ENCODE measurements around the gene ELL2.
"Not testable (repeated sequence)": the region's sequence is repeated elsewhere in the genome, so short reads cannot be mapped to it uniquely, and the experiment has no call there.

ELL2 gene

DNA sequence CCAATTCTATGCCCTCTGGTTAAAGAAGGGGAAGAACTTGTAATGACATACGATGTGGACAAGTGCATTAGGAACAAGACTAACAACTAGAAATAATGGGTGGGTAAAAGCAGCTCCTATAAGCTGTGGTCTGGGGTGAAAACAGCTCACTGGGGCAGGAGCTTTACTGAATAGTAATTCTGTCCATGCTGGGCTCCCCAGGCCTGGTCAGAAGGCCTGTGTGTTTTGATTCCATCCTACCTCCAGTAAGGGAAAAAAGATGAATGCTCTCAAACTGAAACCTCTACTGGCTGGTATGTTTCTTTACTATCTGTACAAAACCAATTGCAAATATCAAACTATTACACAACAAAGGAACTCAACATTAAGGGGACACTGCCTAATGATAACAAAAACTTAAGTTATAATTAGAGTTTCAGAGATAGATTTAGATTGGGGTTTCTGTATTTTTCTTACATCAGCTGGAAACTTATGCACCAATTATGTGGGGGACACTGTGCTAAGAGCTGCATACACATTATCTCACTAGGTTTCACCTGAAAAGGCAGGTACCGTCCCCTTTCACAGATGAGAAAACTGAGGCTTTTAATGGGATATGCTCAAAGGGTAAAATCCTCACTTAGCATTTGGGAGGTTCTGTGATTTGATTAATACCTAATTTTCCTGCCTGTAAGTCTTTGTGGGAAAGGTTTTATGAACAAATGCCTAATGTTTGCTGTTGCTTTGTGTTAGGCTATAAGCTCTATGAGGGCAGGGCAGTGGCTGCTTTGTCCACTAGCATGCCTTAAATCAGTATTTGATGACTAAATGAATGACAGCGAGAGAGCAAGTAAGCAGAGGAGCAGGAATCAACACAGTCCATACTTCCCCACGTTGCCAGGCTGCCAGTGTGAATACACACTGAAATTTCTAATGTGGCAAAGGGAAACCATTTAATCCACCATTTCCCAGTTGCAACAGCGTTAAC lies 53.6 kb downstream of the ELL2 start:
- no peak for DNase-seq

DNA sequence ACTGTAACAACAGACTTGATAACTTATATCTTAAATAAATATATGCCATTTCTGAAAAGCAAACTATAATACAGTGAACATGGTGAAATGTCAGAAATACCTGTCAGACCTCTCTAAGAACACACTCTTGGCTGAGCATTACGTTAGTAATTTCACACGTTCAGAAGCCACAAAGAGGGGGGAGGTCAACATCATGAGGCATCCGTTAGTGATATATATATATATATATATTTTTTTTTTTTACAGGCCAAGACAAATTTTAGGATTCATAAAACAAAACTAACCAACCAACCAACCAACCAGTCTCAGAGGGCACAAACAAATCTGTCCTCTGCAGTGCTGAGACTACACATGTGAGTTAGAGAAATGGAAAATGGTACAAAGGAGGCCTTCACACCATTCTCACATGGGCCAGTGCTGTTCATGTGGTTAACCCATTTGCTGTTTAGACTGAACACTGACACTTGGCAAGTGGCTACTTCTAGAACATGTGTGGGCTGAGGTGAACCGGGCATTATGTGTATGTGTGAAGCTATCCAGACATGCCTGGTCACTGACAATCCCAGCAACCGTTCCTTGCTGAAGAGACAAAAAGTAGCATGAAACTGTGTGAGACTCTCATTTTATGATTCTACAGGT lies 54.5 kb downstream of the ELL2 start:
- no peak for DNase-seq

DNA sequence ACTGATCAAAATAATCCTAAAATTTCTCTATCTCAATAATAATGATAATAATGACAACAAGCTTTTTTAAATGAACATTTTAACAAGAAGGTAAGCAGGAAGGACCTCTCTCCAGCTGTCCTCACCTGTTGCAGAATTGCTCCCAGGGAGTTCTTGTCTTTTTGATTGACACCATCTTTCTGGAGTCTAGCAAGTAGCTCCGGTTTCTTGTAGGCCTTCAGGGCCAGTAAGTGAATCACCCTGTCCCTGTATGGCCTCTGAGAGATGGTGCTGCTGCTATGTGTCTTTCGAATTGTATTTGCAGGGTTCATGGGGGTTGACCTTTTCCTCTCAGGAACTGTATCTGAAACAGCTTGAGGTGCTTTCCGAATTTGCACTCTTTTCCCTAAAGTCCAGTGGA lies 55.3 kb downstream of the ELL2 start:
- not testable (repeated sequence) for DNase-seq

GRCh38 chr5:95904827-95905226 lies 56.8 kb downstream of the ELL2 start:
- no peak for DNase-seq

DNA sequence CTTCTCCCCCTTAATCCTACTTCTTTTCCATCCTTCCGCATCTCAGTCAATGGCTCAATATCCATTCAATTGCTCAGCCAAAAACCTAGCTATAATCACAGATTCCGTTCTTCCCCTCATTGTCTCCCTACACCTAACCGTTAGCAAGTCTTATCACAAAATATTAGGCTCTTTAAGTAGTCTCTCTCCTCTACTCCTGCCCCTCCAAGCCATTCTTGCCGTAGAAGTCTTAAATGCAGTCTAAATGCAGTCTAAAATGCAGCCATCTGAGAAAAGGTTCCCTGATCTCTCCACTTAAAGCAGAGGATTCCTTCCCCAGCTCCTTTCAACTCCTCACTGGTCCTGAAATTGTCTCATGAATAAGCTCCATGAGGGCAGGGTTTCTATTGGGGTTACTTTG lies 57.8 kb downstream of the ELL2 start:
- no peak for DNase-seq

DNA sequence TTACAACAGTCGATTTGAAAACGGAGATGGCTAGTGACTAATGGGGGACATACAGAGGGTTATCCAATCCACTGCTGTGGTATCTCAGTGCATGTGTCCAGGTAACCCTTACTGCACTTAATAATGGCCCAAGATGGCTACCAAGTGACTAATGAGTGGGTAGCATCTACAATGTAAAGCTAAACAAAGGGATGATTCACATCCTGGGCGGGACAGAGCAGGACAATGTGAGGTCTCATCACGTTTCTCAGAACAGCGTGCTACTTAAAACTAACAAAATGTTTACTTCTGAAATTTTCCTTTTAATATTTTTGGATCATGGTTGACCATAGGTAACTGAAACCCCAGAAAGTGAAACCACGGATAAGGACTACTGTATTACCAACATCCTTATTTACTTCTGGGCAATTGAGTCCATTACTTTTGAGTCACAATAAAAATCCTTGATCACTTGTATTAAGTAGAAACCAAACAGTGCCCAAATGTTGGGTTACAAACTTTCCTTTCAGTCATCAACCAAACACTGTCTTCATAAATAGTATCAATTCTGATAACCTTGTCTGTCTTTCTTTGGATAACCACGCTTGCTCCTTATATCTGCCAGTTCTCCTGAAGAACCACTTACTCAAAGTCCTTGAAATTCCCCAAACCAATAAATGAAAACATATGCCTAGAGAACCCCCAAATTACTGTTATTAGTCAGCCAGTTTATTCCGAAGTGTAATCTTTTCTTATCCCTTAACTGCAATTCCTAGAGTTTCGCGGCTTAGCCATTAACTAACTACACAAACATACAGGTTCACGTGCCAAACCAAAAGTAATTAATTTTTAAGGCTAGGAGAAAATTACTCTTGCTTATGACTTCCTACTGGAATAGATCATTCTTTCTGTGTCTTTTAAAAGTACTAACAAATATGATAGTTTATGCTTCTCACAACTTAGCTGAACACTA lies 59.7 kb downstream of the ELL2 start:
- no peak for DNase-seq

GRCh38 chr5:95900383-95900958 lies 61.2 kb downstream of the ELL2 start:
- DNase-seq = no peak

GRCh38 chr5:95899829-95900228 lies 61.8 kb downstream of the ELL2 start:
- DNase-seq = no peak

GRCh38 chr5:95899006-95899405 lies 62.6 kb downstream of the ELL2 start:
- DNase-seq = no peak

- DNase-seq = no peak
Observed at GRCh38 chr5:95895771-95896170, 65.9 kb downstream of the ELL2 start.

GRCh38 chr5:95895251-95895650 lies 66.4 kb downstream of the ELL2 start:
- DNase-seq = no peak

DNA sequence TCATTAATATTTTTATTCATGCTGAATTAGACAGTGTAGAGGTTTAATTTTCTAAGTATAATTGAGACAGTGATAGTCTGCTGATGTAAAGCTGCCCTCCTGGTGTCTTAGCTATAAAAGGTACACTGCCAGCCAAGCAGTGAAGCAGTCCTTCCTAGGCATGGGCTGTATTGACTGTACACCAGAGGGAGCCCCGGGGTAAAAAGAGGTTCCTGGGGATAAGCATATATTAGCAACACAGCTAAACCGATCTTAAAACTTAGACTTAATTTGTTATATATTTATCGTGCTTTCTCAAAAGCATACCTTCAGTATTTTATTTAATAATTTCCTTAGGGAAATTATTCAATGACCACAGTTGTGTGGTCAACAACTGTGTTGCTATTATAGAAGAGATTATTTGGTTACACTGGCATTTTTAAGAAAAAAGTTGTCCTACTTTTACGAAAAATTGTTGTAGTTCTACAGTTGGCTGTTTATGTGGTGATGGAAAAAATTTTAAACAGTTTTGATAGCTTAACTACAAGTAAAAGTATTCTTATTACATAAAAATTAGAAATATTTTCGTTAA lies 68.8 kb downstream of the ELL2 start:
- DNase-seq = no peak

DNA sequence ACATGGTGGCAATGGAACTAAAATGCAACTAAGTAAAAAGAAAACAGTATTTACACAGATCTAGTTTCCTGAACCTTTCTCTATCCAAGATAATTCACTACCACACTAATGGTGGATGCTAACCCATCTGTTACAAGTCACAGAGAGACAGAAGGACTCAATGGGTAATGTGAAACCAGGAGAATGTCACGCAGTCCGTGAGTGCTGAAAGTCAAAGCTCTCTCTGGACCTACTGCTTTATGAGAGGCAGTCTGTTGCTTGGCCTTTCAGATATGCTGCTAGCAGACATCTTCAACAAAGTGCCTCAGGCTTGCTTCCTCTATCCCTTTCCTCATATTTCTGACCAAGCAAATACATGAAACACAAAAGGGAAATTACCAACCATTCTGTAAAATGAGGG lies 70.2 kb downstream of the ELL2 start:
- no peak for DNase-seq

- no peak for DNase-seq
Observed at GRCh38 chr5:95889076-95889475, 72.6 kb downstream of the ELL2 start.

DNA sequence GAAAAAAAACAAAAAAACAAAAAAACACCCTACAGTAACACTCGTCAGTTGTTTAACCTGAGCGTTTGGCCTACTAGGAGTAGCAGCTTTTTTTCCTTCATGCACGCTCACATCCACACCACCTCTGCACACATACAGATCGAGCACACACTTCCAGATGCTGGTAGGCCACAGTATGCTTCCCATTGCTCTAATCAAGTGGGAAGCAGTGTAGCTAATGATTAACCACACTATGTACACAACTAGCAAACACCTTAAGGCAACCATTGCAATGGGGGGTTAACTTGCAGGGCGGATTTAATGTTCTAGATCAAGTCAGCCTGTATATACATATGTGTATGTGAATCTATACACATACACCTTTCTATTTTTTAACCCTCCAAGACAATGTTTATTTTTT lies 73.7 kb downstream of the ELL2 start:
- no peak for DNase-seq

GRCh38 chr5:95886340-95887044 lies 75.2 kb downstream of the ELL2 start:
- DNase-seq = no peak

DNA sequence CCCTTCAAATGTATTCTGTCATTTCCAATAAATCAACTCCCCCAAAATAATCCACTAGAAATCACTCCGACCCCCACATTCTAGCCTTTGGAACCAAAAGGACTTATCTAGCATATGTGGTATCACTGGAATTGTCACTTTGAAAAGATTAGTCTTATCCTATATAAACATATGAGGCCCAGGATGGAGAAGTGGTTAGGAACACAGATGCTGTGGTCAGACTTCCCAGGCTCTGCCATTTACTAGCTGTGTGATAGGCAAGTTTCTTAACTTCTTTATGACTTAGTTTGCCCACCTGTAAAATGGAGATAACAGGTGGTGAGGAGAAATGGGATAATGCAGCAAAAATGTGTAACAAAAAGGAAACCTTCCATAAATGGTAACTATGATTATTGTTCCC lies 77.1 kb downstream of the ELL2 start:
- DNase-seq = no peak

GRCh38 chr5:95884017-95884325 lies 77.7 kb downstream of the ELL2 start:
- no peak for DNase-seq

DNA sequence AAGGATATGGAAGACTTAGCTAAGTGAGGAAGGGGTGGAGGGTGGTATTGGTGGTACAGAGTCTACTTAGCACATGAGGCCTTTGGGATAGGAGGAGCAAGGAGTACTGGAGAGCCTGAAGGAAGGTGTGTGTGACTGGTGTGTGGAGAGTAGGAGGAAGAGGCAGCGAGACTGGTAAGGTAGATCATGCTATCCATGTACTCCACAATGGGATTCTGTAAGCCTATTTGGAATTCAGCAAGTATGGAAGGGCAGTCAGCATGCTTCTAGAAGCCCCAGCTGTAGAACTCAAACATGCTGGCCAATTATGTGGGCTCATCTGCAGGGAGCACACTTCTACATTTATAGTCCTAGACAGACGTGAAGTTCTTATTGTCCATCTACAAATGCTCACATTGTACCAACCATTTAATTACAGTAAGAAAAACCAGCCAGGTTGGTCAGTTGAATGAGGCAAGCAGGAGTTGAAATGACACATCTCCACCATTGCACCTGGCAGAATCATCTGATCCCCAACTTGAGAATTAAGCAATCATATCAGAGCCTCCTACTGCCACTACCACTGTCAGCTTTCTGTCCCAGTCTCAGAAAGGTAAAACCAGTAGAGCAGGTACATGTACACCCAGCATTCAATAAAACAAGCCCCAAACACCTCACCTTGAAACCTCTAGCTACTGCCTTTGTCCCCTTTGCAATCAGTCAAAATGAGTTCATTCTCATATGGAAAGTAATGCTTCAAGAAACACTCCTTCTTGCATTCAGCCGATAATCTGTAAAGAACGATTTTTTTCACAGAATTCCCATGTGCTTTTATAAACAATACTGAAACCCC lies 78.2 kb downstream of the ELL2 start:
- DNase-seq = no peak

- no peak for DNase-seq
Observed at GRCh38 chr5:95881833-95882232, 79.8 kb downstream of the ELL2 start.

Data from activated gamma-delta T cell (primary cell).